Measurements from ENCODE around the gene GMIP. TPM values are rescaled to one million over a fixed set of nuclear protein-coding genes. Genes with fewer than 3 reads are reported as not detected.
"Not testable (repeated sequence)": the region's sequence is repeated elsewhere in the genome, so short reads cannot be mapped to it uniquely, and the experiment has no call there.

GMIP gene, protein sequence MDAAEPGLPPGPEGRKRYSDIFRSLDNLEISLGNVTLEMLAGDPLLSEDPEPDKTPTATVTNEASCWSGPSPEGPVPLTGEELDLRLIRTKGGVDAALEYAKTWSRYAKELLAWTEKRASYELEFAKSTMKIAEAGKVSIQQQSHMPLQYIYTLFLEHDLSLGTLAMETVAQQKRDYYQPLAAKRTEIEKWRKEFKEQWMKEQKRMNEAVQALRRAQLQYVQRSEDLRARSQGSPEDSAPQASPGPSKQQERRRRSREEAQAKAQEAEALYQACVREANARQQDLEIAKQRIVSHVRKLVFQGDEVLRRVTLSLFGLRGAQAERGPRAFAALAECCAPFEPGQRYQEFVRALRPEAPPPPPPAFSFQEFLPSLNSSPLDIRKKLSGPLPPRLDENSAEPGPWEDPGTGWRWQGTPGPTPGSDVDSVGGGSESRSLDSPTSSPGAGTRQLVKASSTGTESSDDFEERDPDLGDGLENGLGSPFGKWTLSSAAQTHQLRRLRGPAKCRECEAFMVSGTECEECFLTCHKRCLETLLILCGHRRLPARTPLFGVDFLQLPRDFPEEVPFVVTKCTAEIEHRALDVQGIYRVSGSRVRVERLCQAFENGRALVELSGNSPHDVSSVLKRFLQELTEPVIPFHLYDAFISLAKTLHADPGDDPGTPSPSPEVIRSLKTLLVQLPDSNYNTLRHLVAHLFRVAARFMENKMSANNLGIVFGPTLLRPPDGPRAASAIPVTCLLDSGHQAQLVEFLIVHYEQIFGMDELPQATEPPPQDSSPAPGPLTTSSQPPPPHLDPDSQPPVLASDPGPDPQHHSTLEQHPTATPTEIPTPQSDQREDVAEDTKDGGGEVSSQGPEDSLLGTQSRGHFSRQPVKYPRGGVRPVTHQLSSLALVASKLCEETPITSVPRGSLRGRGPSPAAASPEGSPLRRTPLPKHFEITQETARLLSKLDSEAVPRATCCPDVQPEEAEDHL
- total RNA-seq, result 115 and 118 TPM in 2 replicates

GRCh38 chr19:19643158-19644053 is at the start of gene GMIP:
Gene GMIP (minus strand): TSS chr19:19643657. CDS start chr19:19643529, 128 bp downstream.
- intact Hi-C loops (cut with micrococcal nuclease), result loop anchor here (1.0 to 5.0 kb wide), 14 partner anchors 16 to 316 kb away; partner anchors contain the start of genes ATP13A1, NDUFA13, PBX4 and ZNF14

DNA sequence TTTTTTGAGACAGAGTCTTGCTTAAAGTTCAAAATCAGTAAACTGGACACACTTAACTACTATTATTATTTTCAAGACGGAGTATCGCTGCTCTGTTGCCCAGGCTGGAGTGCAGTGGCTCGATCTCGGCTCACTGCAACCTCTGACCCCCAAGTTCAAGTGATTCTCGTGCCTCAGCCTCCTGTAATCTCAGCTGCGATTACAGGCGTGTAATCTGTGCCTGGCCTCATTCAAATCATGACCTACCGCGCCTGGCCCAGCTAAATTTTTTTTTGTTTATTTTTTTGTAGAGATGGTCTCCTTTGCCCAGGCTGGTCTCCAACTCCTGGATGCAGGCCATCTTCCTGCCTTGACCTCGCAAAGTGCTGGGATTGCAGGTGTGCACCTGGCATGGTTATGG is 48.2 kb upstream of the GMIP start:
- intact Hi-C loops (cut with micrococcal nuclease), result no loop called here

DNA sequence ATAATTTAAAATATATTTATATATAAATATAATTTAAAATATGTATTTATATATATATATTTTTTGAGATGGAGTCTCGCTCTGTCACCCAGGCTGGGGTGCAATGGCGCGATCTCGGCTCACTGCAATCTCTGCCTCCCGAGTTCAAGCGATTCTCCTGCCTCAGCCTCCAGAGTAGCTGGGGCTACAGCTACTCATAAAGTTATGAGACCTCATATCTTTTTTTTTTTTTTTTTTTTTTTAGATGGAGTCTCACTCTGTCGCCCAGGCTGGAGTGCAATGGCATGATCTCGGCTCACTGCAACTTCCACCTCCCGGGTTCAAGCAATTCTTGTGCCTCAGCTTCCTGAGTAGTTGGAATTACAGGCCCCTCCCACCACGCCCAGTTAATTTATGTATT is 45.6 kb upstream of the GMIP start:
- intact Hi-C loops (cut with micrococcal nuclease), result not testable (repeated sequence)

- intact Hi-C loops (cut with micrococcal nuclease), result loop anchor here (2.0 kb wide), 2 partner anchors 18 to 44 kb away; partner anchors contain the start of genes GMIP and ZNF101
Observed at GRCh38 chr19:19687090-19687489, 43.6 kb upstream of the GMIP start.

GRCh38 chr19:19686580-19686979 is 43.1 kb upstream of the GMIP start:
- intact Hi-C loops (cut with micrococcal nuclease), result loop anchor here (2.0 kb wide), 2 partner anchors 18 to 44 kb away; partner anchors contain the start of genes GMIP and ZNF101

DNA sequence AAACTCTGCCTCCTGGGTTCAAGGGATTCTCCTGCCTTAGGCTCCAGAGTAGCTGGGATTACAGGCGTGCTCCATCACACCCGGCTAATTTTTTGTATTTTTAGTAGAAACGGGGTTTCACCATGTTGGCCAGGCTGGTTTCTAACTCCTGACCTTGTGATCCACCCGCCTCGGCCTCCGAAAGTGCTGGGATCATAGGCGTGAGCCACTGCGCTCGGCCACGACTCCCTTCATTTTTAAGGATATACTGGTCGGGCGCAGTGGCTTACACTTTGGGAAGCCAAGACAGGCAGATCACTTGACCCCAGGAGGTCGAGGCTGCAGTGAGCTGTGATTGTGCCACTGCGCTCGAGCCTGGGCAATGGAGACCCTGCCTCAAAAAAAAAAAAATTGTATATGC is 42.7 kb upstream of the GMIP start:
- intact Hi-C loops (cut with micrococcal nuclease), result loop anchor here (2.0 kb wide), 2 partner anchors 17 to 43 kb away; partner anchors contain the start of genes GMIP and ZNF101

GRCh38 chr19:19679176-19680073 is 36.0 kb upstream of the GMIP start:
- intact Hi-C loops (cut with micrococcal nuclease), result no loop called here

DNA sequence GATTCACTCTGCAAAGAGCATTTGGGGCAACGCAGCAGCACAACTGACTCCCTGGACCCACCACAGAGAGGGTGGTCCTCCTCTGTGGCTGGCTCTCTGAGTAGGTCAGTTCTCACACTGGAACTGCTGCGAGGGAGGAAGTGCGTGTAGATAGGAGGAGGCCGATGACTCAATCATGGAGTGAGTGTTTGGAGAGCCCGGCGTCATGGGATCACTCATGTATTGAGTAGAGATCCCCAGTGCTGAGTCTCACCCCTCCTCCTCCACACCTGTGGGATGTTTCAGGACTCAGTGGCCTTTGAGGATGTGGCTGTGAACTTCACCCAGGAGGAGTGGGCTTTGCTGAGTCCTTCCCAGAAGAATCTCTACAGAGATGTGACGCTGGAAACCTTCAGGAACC is 34.1 kb upstream of the GMIP start:
- intact Hi-C loops (cut with micrococcal nuclease), result no loop called here

GRCh38 chr19:19674315-19674714 is 30.9 kb upstream of the GMIP start:
- intact Hi-C loops (cut with micrococcal nuclease), result no loop called here

GRCh38 chr19:19672816-19673215 is 29.4 kb upstream of the GMIP start:
- intact Hi-C loops (cut with micrococcal nuclease), result no loop called here

- intact Hi-C loops (cut with micrococcal nuclease), result no loop called here
Observed at GRCh38 chr19:19670070-19670551, 26.7 kb upstream of the GMIP start.

- intact Hi-C loops (cut with micrococcal nuclease), result loop anchor here (1.0 to 10.0 kb wide), 12 partner anchors 18 to 1656 kb away; partner anchors contain the start of genes BORCS8, RFXANK, ZNF14 and ZNF253
Observed at GRCh38 chr19:19668230-19669012, 25.0 kb upstream of the GMIP start, which contains the start of gene ZNF101. Gene ZNF101 (plus strand): TSS chr19:19668839. CDS start chr19:19668964, 125 bp downstream.

DNA sequence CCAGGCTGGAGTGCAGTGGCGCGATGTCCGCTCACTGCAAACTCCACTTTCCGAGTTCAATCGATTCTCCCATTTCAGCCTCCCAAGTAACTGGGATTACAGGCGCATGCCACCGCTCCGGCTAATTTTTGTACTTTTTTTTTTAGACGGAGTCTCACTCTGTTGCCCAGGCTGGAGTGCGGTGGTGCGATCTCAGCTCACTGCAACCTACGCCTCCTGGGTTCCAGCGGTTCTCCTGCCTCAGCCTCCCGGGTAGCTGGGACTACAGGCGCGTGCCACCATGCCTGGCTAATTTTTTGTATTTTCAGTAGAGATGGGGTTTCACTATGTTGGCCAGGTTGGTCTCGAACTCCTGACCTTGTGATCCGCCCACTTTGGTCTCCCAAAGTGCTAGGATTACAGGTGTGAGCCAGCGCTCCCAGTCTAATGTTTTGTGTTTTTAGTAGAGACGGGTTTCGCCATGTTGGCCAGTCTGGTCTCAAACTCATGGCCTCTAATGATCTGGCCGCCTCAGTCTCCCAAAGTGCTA is 22.0 kb upstream of the GMIP start:
- intact Hi-C loops (cut with micrococcal nuclease), result loop anchor here (5.0 to 10.0 kb wide), 3 partner anchors 471 to 1659 kb away; partner anchors contain the start of genes BORCS8, RFXANK, ZNF430 and ZNF708

- intact Hi-C loops (cut with micrococcal nuclease), result loop anchor here (1.0 to 10.0 kb wide), 8 partner anchors 20 to 1661 kb away; partner anchors contain the start of genes BORCS8, GMIP, PBX4 and RFXANK
Observed at GRCh38 chr19:19663256-19664120, 20.0 kb upstream of the GMIP start, which contains the start of gene ATP13A1. Gene ATP13A1 (minus strand): TSS chr19:19663676. CDS start chr19:19663666, 10 bp downstream.

GRCh38 chr19:19662871-19663255 is 19.4 kb upstream of the GMIP start:
- intact Hi-C loops (cut with micrococcal nuclease), result loop anchor here (1.0 to 10.0 kb wide), 8 partner anchors 20 to 1662 kb away; partner anchors contain the start of genes BORCS8, GMIP, LPAR2 and PBX4

- intact Hi-C loops (cut with micrococcal nuclease), result loop anchor here (1.0 to 10.0 kb wide), 6 partner anchors 34 to 1662 kb away; partner anchors contain the start of genes BORCS8, LPAR2, PBX4 and RFXANK
Observed at GRCh38 chr19:19662344-19662743, 18.9 kb upstream of the GMIP start.

Data from T-helper 1 cell treated with Interleukin-12 subunit alpha and Interleukin-12 subunit beta and Interleukin-4 antibody, amounts not matched to agents 30 ng/mL and 1 ng/mL, for 36 hours (primary cell).